GM19467 (cell line): ENCODE measurements around the gene SEMA3A.
"Not testable (repeated sequence)": the region's sequence is repeated elsewhere in the genome, so short reads cannot be mapped to it uniquely, and the experiment has no call there.

Experiments
- ATAC-seq: cut with Tn5 transposase; IDR thresholded peaks from one replicate; pipeline ENCODE4 v1.9.1; 2021; ENCODE audit warnings: mild to moderate bottlenecking, moderate library complexity; ENCODE audit not compliant: unreplicated experiment

The SEMA3A gene

GRCh38 chr7:84157171-84157570, 37.4 kb downstream of the SEMA3A start:
- ATAC-seq = no peak

GRCh38 chr7:84154991-84155781, 39.4 kb downstream of the SEMA3A start:
- no peak for ATAC-seq

GRCh38 chr7:84152995-84153394, 41.6 kb downstream of the SEMA3A start:
- no peak for ATAC-seq

GRCh38 chr7:84150370-84150769, 44.2 kb downstream of the SEMA3A start:
- ATAC-seq = not testable (repeated sequence)

- ATAC-seq = no peak
Measured at GRCh38 chr7:84149573-84149972, 45.0 kb downstream of the SEMA3A start.

- no peak for ATAC-seq
Measured at GRCh38 chr7:84145892-84146291, 48.7 kb downstream of the SEMA3A start.

- no peak for ATAC-seq
Measured at GRCh38 chr7:84144935-84145334, 49.7 kb downstream of the SEMA3A start.

GRCh38 chr7:84144480-84144879, 50.1 kb downstream of the SEMA3A start:
- ATAC-seq = no peak

GRCh38 chr7:84142726-84143125, 51.9 kb downstream of the SEMA3A start:
- ATAC-seq = no peak

GRCh38 chr7:84139986-84140729, 54.4 kb downstream of the SEMA3A start:
- ATAC-seq = no peak

- ATAC-seq = no peak
Measured at GRCh38 chr7:84138411-84138810, 56.2 kb downstream of the SEMA3A start.

GRCh38 chr7:84137812-84138211, 56.8 kb downstream of the SEMA3A start:
- ATAC-seq = no peak

GRCh38 chr7:84136809-84137208, 57.8 kb downstream of the SEMA3A start:
- no peak for ATAC-seq

- ATAC-seq = no peak
Measured at GRCh38 chr7:84136336-84136735, 58.3 kb downstream of the SEMA3A start.

- ATAC-seq = no peak
Measured at GRCh38 chr7:84134169-84134568, 60.4 kb downstream of the SEMA3A start.

GRCh38 chr7:84125654-84126053, 68.9 kb downstream of the SEMA3A start:
- no peak for ATAC-seq

GRCh38 chr7:84123965-84124547, 70.5 kb downstream of the SEMA3A start:
- ATAC-seq = no peak

- ATAC-seq = no peak
Measured at GRCh38 chr7:84122582-84123360, 71.8 kb downstream of the SEMA3A start.

- ATAC-seq = no peak
Measured at GRCh38 chr7:84117304-84117703, 77.3 kb downstream of the SEMA3A start.

GRCh38 chr7:84113906-84114850, 80.4 kb downstream of the SEMA3A start:
- ATAC-seq = no peak
